ENCODE data around the gene BTBD3.

Gene BTBD3

DNA sequence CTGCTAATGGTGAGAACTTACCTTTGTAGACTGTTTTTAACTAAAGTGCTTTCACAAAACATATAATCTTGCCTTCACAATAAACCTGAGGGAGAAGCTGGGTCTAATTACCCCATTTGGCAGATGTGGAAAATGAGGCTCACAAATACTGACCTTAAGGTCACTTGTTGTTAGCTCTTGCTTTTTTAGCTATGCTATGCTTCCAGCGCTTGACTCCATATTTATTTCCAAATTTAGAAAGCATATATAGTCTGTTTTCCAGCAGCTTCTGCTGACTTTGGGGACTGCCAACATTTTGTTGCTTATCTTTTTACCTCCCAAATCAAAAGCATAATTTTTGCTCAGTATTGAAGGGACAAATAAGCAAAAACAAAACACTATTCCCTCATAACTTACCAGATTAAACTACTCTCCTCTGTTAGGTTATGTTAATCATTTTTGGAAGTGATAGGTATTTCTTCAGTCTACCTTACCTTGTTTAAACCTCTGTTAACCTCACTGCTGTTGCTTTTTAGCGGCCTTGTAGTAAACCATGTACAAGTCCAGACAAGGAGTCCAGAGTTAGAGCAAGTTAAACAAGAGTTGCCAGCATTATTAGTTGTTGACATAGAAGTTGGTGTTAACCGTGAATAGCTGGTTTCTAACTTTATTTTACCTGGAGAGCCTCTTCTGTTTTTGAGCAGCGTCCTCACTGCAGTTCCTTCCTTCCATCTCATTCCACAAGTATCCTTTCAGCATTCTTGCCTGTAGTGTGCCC, 4.9 kb upstream of the BTBD3 start:
- TF ChIP-seq, protein P1, sequence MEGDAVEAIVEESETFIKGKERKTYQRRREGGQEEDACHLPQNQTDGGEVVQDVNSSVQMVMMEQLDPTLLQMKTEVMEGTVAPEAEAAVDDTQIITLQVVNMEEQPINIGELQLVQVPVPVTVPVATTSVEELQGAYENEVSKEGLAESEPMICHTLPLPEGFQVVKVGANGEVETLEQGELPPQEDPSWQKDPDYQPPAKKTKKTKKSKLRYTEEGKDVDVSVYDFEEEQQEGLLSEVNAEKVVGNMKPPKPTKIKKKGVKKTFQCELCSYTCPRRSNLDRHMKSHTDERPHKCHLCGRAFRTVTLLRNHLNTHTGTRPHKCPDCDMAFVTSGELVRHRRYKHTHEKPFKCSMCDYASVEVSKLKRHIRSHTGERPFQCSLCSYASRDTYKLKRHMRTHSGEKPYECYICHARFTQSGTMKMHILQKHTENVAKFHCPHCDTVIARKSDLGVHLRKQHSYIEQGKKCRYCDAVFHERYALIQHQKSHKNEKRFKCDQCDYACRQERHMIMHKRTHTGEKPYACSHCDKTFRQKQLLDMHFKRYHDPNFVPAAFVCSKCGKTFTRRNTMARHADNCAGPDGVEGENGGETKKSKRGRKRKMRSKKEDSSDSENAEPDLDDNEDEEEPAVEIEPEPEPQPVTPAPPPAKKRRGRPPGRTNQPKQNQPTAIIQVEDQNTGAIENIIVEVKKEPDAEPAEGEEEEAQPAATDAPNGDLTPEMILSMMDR (conservative IDR thresholded peaks at IDR 0.05; ENCODE audit: low read length): no peak
- no peak overlapping the region for H3K4me3 ChIP-seq (ENCODE audit: low read length)
- DNase-seq (ENCODE audit: low read depth): no peak

DNA sequence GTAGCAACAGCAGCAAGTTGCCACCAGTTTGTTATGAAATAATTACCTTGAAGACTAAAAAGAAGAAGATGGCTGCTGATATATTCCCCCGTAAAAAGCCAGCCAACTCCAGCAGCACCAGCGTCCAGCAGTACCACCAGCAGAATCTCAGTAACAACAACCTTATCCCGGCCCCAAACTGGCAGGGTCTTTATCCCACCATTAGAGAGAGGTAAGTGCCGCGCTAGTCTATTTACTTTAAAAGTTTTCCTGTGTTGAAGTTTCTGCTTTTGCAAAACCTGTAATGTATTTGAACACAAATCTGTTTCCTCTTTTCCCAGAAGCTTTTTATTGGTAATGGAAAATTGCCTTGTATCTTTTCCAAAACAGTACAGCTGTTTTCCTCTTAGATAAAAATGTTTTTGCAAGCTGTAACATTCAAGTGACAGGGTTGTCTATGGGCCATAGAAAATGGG, 725 bp downstream of the BTBD3 start:
- DNase-seq (ENCODE audit: low read depth): no peak
- TF ChIP-seq, protein P1 (conservative IDR thresholded peaks at IDR 0.05; ENCODE audit: low read length): no peak
- H3K4me3 ChIP-seq (ENCODE audit: low read length): peak overlapping the region; percentile 20; the same call in 1 of the 2 replicates

DNA sequence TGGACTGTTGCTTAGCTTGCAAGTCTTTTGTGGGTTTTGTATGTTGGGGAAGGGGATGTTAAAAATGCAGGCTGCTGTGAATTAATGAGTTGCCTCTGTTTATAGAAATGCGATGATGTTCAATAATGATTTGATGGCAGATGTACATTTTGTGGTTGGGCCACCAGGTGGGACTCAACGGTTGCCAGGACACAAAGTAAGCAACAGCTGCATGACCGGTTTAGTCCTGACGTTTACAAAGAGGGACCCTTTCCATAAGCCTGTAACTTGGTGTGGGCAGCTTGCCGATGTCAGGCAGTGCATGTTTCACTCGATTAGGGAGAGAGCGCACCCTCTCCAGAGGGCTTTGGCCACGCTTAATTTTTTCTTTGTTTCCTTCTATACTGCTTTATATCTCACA, 1.3 kb downstream of the BTBD3 start:
- H3K4me3 ChIP-seq (ENCODE audit: low read length): no peak overlapping the region
- no peak for DNase-seq (ENCODE audit: low read depth)

DNA sequence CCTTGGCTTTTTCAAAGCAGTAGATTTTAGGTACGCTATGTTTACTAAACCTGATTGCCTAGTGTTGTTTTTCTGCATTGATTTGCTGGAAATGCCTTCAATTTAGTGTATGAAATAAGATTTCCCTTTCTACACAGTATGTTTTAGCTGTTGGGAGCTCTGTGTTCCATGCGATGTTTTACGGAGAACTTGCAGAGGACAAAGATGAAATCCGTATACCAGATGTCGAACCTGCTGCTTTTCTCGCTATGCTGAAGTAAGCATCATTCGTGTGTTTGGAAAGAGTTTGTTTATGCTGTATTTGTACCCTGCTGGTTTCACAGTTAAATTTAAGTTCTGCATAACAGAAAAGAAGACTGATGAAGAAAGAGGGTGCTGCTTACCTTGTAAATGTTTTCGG, 1.9 kb downstream of the BTBD3 start:
- DNase-seq (ENCODE audit: low read depth): no peak
- TF ChIP-seq, protein P1 (conservative IDR thresholded peaks at IDR 0.05; ENCODE audit: low read length): no peak
- no peak overlapping the region for H3K4me3 ChIP-seq (ENCODE audit: low read length)

More for the DNA sequence above, 1.3 kb downstream of the BTBD3 start:
- TF ChIP-seq, protein P1 (conservative IDR thresholded peaks at IDR 0.05; ENCODE audit: low read length): no peak

DNA sequence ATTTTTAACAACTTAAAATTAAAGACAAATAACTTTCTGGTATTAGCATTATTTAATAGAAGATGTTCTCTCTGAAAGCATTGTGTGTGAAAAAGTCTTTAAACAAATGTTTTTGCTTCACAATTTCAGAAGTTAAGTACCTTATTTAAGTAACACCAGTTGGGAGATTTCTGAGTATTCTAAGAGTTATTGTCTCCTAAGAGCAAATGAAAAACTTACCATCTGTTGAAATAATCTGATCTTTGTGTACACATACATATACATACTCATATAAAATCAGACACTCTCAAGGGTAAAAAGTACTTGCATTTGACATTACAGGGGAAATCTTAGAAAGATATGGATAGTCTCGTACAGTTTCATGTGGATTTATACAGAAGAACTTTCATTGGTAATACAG, 2.4 kb downstream of the BTBD3 start:
- no peak for DNase-seq (ENCODE audit: low read depth)

DNA sequence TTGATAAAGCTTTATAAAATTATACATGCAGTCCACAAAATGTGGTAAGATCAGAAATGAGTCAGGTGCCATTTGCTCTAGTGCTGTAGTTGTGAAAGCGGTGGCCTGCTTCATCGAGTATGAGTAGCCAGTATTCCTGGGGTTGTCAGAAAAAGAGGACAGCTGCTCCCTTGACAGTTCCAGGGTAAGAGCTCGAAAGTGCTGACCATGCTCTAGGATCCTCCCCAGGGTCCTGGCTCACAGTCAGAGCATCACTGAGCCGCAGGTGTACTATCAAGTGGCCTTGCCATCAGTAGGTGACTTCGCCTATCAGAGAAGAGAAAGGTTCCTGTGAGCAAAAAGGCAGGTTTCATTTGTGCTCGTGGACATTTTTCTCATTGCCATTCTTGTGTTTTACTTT, 3.6 kb downstream of the BTBD3 start:
- TF ChIP-seq, protein P1 (conservative IDR thresholded peaks at IDR 0.05; ENCODE audit: low read length): no peak
- no peak overlapping the region for H3K4me3 ChIP-seq (ENCODE audit: low read length)
- no peak for DNase-seq (ENCODE audit: low read depth)

More for the DNA sequence above, 2.4 kb downstream of the BTBD3 start:
- TF ChIP-seq, protein P1 (conservative IDR thresholded peaks at IDR 0.05; ENCODE audit: low read length): no peak
- H3K4me3 ChIP-seq (ENCODE audit: low read length): no peak overlapping the region

DNA sequence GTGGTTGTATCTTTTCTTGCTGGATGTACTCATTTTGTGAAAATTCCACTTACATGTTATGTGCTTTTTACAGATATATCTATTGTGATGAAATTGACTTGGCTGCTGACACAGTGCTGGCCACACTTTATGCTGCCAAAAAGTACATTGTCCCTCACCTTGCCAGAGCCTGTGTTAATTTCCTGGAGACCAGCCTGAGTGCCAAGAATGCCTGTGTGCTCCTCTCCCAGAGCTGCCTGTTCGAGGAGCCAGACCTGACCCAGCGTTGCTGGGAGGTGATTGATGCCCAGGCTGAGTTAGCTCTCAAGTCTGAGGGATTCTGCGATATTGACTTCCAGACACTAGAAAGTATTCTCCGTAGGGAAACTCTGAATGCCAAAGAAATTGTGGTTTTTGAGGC, 4.9 kb downstream of the BTBD3 start:
- TF ChIP-seq, protein P1 (conservative IDR thresholded peaks at IDR 0.05; ENCODE audit: low read length): no peak
- DNase-seq (ENCODE audit: low read depth): no peak
- H3K4me3 ChIP-seq (ENCODE audit: low read length): no peak overlapping the region

All from AG10803 (cell line).